HG03558 (cell line): ENCODE data around the gene AP1G2.

Experiments
- ATAC-seq: cut with Tn5 transposase; IDR thresholded peaks from one replicate; pipeline ENCODE4 v1.9.1; 2021; ENCODE audit warnings: moderate number of reproducible peaks; ENCODE audit not compliant: unreplicated experiment; ENCODE audit errors: extremely low read depth

AP1G2 gene

GRCh38 chr14:23572524-23572828, 4.9 kb upstream of the AP1G2 start:
- ATAC-seq, result no peak

GRCh38 chr14:23571701-23572523, 4.3 kb upstream of the AP1G2 start:
- no peak for ATAC-seq

DNA sequence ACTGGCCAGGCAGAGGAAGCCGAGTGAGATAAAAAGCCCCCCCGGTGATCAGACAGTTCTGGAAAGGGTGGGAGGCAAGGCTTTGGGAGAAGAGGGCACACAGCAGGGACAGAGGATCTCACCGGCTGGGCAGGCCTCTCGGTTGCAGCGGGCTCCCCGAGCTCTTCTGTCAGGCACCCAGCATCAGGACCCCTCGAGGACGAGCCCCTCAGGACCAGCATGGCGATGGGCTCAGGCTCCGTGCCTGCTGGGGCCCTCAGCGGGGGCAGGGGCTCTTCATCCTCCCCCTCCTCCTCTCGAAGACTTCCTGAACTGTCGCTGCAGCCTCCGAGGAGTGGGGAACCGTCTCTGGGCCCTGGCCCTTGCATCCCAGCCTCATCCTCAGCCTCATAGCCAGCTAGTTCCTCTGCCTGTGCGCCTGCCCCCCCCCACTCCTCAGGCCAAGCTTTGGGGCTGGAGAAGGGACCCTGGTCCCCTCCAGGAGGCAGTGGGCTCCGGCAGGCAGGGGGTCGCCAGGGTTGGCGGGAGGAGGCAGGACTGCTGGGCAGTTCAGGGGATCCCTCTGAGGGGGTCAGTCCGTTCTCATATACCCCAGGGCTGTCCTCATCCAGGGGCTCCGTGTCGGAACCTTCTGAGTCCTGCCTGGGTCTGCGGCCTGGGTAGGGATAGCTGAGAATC, 3.4 kb upstream of the AP1G2 start:
- no peak for ATAC-seq

DNA sequence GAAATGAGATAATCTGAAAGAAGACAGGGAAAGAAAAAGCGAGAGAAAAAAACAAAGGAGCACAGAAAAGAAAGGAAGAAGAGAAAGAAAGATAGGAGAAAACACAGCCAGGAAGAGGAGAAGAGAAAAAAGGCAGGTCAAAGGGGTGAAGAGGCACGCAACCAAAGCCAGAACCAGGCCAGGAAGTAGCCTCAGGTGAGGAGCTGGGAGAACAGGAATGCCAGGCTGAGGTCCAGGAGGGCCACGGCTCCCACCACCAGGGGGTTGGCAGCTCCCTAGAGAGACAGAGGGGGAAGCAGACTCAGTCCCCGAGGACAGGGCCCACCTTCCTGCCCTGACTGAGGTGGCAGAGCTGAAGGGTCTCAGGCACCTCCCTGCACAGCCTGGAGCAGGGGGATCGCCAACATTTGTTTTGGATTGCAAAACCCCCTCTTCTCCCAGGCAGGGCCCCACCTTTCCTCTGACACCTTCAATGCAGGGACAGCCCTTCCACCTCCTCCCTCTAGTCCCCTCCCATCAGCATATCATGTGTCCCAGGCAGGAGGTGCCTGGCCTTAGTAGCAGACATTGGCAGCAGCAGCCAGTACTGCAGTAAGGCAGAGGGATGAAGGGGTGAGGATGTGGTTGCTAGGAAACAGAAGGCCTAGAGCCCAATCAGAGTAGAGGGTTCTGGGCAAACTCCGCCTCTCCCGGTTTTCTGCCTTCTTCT, 2.0 kb upstream of the AP1G2 start:
- no peak for ATAC-seq

DNA sequence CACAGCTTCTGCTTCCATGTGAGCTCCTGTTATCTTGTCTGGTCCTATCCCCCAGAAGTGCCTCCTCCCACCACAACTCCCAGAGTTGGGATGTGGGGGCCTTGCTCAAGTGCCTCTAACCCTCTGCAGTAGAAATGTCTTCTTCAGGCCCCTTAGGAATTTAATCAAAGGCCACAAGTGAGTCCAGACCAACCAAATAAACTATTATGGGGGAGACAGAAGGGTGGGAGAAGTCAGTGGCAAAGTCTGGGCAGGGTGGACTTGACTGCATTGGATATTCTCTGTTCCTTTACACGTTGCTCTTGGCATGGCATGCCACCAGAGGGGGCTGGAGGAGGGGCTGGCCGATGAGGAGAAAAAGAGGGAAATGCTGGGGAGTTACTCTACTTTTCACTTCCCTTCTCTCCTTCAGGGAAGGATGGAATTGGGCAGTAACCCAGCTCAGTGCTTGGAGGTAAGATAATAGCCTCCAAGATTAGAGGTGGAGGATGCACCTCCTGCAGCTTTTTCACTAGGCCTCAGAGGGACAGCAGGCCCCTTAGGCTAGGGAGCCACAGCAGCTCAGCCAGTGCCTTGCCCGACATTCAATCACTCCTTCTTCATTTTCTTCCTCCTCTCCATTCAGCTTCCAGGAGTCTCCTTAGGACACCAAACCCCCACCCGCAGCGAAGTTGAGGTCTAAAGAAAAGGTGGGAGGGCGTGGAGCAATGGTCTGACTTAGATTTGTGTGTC, 1.2 kb upstream of the AP1G2 start:
- no peak for ATAC-seq

GRCh38 chr14:23568021-23568599, 519 bp upstream of the AP1G2 start:
- ATAC-seq, result no peak

GRCh38 chr14:23566778-23567185, 809 bp downstream of the AP1G2 start:
- ATAC-seq, result no peak

DNA sequence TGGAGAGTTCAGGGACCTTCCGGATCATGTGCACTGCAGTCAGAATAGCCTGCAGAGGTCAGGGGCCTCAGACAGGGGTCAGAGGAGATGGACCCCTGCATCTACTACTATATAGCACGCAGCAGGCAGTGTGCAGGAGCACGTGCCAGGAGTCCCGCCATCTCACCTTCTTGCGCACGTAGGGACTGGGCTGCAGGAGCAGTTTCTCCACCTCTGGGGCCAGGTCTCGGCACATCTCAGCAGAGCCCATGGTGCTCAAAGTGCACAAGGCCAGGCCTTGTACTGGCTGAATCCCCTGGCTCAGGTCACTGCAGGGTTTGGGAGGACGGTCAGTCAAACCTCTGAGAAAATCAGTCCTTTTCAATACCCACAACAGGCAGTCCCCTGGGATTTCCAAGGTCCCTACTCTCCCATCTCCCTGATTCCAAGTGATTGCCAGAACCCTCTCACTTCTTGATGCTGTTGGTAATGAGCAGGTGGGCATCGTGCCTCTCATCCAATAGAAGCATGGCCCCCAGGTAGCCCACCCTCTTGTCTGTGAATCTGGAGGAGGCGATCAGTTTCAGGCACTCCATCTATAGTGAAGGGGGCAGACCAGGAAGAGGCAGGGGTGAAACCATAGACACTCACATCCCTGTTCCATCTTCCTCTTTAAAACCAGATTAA, 1.3 kb downstream of the AP1G2 start:
- no peak for ATAC-seq

- no peak for ATAC-seq
Observed at GRCh38 chr14:23565626-23566025, 2.0 kb downstream of the AP1G2 start.

DNA sequence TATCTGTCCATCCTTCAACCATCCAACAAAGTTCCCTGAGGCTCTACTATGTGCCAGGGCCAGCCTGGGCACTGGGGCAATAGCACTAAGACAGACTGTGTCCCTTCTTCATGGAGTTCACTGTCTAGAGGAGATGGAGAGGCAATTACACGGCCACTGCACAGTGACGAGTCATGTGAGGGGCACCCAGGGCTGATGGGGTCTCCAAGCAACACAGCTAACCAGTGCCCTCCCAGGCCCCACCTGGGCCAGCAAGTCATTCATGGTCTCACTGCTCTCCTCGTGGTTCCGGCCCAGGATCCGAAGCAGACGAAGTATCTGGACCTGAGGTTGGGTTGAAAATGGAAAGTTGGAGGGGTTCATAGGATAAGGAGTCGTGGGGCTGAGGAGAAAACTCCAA, 2.7 kb downstream of the AP1G2 start:
- no peak for ATAC-seq

DNA sequence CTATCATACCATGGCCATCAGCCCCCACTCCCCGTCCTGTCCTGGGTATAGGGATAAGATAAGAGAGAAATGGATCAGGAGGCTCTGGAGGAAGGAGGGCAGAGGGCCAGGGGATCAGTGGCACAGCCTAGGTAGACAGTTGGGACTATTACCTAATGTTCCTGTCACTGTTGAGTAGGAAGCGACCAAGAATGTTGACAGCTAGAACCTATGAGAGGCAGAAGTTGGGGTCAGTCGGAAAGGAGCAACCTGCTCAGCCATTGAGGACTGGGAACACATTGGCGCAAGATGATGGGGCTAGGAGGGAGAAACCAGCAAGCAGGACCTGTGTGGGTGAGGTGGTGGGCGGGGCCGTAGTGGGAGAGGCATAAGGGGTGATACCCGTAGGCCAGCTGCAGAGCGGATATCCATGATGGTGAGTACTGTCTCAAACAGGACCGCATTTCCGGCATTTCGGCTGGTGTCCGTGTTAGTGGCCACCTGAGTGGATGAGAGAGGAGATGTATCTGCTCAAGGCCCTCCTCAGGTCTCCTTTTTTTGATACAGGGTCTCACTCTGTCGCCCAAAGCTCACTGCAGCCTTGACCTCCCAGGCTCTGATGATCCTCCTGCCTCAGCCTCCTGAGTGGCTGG, 3.3 kb downstream of the AP1G2 start:
- no peak for ATAC-seq

- no peak for ATAC-seq
Observed at GRCh38 chr14:23563473-23564180, 4.0 kb downstream of the AP1G2 start.

DNA sequence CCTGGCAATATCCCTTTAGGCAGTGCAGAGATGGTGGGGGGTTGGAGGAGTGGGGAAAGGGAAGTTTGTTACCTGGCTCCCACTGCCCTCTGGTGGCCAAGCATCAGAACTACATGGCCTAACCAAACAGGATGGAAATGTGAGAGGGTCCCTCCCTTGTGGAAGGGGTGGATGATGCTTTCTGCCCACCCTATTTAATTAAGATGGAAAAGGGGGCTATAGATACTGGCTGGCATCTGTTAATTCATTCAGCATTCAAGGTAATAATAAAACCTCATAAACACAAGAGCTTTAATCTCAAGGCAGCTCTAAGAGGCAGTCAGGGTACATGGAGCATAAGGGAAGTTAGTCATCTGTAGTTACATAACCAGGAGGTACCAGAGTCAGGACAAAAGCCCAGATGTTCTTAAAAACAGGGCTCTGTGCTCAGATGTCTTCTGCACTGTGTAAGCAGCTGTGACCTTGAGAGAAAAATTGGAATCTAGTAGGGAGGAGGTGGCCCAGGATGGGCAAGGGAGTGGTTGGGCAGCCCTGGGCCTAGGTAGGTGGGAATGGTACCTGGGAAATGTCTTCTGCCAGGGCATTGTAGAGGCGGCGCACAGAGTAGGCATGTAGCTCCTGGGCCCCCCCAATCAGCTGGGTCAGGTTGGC, 4.6 kb downstream of the AP1G2 start:
- ATAC-seq, result no peak

DNA sequence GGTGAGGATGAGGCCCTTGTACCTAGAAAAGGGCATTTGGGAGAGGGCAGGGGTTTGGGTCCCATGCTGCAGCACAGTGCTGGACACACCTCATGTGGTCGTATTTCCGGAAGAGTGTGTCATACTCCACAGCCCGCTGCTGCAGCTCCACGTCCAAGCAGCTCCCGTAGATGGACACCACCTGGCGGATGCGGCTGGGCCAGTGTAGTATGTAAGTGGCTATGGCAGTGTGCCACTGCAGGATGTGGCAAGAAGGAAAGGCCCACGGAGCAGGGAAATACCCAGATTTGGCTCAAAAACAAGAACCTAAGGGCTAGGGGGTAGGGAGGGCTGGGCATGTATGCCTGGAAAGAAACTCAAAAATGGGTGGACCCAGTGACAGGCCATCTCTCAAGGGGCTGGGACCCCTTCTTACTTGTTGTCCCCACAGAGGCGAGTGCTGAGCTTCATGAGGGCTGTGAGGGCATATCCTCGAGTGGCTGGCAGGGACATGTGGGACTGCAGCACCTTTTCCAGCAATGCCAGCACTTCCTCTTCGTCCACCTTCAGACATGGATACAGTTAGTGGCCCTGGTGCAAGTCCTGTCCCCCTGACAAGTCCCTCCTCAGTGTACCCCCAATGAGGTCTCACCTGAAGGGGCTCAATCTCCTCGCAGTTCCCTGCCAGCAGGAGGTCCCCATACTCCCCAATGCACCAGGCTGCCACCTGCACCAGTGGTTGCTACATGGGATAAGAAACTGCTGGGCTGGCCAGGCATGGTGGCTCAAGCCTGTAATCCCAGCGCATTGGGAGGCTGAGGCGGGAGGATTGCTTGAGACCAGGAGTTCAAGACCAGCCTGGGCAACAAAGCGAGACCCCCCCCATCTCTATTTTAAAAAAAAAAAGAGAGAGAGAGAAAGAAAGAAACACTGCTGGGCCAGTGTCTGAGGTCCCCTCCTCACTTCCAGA, 5.4 kb downstream of the AP1G2 start:
- no peak for ATAC-seq

- ATAC-seq, result no peak
Observed at GRCh38 chr14:23561259-23561658, 6.3 kb downstream of the AP1G2 start.

DNA sequence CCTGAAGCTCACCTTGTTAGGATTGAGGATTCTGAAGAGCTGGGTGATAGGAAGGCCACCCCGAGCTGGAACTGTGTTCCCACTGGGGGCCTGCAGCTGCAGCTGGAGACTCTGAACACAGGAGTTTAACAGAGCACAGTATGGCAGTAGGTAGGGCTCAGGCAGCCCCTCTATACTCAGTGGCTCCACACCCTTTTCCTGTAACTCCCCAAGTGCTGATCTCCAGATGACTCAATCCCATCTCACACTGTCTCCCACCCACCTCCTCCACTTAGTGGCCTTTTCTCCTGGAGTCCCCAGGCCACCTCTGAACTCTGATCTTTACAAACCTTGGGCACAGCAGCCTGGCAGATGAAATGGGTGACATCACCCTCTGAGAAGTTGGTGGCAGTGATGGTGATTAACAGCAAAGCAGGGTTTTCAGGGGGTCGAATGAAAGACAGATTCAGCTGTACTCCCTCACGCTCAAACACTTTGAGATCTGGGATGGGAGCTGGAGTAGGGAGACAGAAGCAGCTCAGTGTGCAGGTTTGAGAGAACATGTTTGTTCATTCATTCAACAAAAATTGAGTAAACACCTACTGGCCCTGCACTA, 7.6 kb downstream of the AP1G2 start:
- no peak for ATAC-seq
